ENCODE results near the gene SLC2A4RG. TPM values are rescaled to one million over a fixed set of nuclear protein-coding genes. Genes with fewer than 3 reads are reported as not detected.
A peak's percentile ranks its signal among the peaks of the same experiment; 100 is the strongest.

SLC2A4RG gene
- total and polyA plus RNA-seq, 2 of the 13 experiments (the other 11 are each of a cell fraction or from before 2014, with no cell fraction given), result 91.4 to 95.9 TPM

DNA sequence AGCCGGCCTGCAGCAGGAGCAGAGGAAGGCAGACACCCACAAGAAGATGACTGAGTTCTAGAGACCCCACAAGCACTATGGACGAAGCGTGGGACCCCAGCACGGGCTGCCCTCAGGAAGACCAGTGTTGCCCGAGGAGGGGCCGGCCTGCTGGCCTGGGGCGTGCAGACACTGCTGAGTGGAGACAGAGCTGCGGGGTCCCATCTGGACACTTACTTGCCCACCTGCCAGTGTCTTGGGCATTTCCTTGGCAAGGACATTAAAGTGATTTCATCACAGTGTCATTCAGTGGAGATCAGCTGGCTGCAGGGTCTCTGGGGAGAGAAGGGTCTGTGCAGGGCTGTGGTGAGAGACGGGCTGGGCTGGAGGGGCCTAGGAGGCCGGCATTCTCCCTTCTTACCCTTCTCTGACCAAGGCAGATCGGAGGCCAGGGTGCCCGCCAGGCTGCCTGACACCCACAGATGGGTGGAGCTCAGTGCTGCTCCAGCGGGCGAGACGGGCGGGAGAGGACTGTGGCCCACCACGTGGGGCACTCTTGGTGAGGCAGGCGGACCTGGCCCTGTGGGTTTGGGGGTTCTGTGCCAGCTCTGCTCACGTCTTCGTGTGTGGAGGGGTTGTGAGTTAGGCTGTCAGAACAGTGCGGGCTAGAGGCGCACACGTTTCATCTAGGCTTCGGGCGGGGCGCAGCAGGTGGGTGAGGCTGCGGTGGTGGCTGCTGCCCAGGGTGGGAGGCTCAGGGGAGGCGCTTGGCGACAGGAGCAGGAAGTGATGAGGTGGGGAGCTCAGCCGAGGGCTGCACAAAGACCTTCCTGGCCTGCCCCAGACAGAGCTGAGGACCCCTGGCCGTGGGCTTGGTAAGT lies 3.5 kb upstream of the SLC2A4RG start, which contains the start of gene LIME1 (continued):
- TF ChIP-seq, protein P1, sequence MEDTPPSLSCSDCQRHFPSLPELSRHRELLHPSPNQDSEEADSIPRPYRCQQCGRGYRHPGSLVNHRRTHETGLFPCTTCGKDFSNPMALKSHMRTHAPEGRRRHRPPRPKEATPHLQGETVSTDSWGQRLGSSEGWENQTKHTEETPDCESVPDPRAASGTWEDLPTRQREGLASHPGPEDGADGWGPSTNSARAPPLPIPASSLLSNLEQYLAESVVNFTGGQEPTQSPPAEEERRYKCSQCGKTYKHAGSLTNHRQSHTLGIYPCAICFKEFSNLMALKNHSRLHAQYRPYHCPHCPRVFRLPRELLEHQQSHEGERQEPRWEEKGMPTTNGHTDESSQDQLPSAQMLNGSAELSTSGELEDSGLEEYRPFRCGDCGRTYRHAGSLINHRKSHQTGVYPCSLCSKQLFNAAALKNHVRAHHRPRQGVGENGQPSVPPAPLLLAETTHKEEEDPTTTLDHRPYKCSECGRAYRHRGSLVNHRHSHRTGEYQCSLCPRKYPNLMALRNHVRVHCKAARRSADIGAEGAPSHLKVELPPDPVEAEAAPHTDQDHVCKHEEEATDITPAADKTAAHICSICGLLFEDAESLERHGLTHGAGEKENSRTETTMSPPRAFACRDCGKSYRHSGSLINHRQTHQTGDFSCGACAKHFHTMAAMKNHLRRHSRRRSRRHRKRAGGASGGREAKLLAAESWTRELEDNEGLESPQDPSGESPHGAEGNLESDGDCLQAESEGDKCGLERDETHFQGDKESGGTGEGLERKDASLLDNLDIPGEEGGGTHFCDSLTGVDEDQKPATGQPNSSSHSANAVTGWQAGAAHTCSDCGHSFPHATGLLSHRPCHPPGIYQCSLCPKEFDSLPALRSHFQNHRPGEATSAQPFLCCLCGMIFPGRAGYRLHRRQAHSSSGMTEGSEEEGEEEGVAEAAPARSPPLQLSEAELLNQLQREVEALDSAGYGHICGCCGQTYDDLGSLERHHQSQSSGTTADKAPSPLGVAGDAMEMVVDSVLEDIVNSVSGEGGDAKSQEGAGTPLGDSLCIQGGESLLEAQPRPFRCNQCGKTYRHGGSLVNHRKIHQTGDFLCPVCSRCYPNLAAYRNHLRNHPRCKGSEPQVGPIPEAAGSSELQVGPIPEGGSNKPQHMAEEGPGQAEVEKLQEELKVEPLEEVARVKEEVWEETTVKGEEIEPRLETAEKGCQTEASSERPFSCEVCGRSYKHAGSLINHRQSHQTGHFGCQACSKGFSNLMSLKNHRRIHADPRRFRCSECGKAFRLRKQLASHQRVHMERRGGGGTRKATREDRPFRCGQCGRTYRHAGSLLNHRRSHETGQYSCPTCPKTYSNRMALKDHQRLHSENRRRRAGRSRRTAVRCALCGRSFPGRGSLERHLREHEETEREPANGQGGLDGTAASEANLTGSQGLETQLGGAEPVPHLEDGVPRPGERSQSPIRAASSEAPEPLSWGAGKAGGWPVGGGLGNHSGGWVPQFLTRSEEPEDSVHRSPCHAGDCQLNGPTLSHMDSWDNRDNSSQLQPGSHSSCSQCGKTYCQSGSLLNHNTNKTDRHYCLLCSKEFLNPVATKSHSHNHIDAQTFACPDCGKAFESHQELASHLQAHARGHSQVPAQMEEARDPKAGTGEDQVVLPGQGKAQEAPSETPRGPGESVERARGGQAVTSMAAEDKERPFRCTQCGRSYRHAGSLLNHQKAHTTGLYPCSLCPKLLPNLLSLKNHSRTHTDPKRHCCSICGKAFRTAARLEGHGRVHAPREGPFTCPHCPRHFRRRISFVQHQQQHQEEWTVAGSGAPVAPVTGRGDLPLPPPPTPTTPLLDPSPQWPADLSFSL (CRISPR knock-in tag; IDR thresholded peaks at IDR 0.05), result no peak
- TF ChIP-seq ZFP36 (IDR thresholded peaks at IDR 0.05; ENCODE audit: borderline replicate concordance, low read depth, low read length, partially characterized antibody) (no peak), ARNT2 (CRISPR knock-in tag; IDR thresholded peaks at IDR 0.05; ENCODE audit: low read depth) (no peak), EED (CRISPR knock-in tag; IDR thresholded peaks at IDR 0.05) (0 out of 2 replicates have a peak, but pooled peaks have one; percentile 24), NONO (IDR thresholded peaks at IDR 0.05) (no peak), NONO (CRISPR knock-in tag; conservative IDR thresholded peaks at IDR 0.05) (peak; percentile 1; the same call in 1 of the 2 replicates), ZSCAN31 (CRISPR knock-in tag; IDR thresholded peaks at IDR 0.05; ENCODE audit: low read depth) (peak; percentile 17; the same call in 1 of the 2 replicates), ZNF816 (CRISPR knock-in tag; IDR thresholded peaks at IDR 0.05; ENCODE audit: borderline replicate concordance) (no peak), ARHGAP35 (CRISPR knock-in tag; IDR thresholded peaks at IDR 0.05; ENCODE audit: borderline replicate concordance) (no peak), CAMTA2 (CRISPR knock-in tag; IDR thresholded peaks at IDR 0.05; ENCODE audit: borderline replicate concordance) (0 out of 2 replicates have a peak, but pooled peaks have one; percentile 60), RBFOX2 (IDR thresholded peaks at IDR 0.05; ENCODE audit: low read depth, low read length) (peak; percentile 40), AGO2 (optimal IDR thresholded peaks at IDR 0.05; ENCODE audit: low read depth, low read length) (peak; percentile 97), HNRNPK (IDR thresholded peaks at IDR 0.05; ENCODE audit: low read depth, low read length, poor library complexity, severe bottlenecking) (peak; percentile 29), ARID2 (CRISPR knock-in tag; IDR thresholded peaks at IDR 0.05; ENCODE audit: borderline replicate concordance) (no peak), ZNF446 (CRISPR knock-in tag; IDR thresholded peaks at IDR 0.05) (no peak), ZNF572 (CRISPR knock-in tag; IDR thresholded peaks at IDR 0.05) (0 out of 2 replicates have a peak, but pooled peaks have one; percentile 52)
- TF ChIP-seq, protein P2, sequence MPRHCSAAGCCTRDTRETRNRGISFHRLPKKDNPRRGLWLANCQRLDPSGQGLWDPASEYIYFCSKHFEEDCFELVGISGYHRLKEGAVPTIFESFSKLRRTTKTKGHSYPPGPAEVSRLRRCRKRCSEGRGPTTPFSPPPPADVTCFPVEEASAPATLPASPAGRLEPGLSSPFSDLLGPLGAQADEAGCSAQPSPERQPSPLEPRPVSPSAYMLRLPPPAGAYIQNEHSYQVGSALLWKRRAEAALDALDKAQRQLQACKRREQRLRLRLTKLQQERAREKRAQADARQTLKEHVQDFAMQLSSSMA (CRISPR knock-in tag; IDR thresholded peaks at IDR 0.05), result peak; percentile 48; the same call in 1 of the 2 replicates
- TF ChIP-seq, protein P3, sequence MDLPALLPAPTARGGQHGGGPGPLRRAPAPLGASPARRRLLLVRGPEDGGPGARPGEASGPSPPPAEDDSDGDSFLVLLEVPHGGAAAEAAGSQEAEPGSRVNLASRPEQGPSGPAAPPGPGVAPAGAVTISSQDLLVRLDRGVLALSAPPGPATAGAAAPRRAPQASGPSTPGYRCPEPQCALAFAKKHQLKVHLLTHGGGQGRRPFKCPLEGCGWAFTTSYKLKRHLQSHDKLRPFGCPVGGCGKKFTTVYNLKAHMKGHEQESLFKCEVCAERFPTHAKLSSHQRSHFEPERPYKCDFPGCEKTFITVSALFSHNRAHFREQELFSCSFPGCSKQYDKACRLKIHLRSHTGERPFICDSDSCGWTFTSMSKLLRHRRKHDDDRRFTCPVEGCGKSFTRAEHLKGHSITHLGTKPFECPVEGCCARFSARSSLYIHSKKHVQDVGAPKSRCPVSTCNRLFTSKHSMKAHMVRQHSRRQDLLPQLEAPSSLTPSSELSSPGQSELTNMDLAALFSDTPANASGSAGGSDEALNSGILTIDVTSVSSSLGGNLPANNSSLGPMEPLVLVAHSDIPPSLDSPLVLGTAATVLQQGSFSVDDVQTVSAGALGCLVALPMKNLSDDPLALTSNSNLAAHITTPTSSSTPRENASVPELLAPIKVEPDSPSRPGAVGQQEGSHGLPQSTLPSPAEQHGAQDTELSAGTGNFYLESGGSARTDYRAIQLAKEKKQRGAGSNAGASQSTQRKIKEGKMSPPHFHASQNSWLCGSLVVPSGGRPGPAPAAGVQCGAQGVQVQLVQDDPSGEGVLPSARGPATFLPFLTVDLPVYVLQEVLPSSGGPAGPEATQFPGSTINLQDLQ (CRISPR knock-in tag; IDR thresholded peaks at IDR 0.05), result 0 out of 2 replicates have a peak, but pooled peaks have one; percentile 8

Measured in HepG2 (cell line).